Panc1 (cell line): Measurements from ENCODE around the gene RPL18. TPM values are rescaled to one million over a fixed set of nuclear protein-coding genes. Genes with fewer than 3 reads are reported as not detected.

Source experiments
- ATAC-seq: fragments of 200-7000 bp; cut with Tn5 transposase; 2 replicates; pipeline ENCODE4 v1.9.1; 2020; ENCODE audit warnings: mild to moderate bottlenecking, moderate library complexity
- BruUV-seq: library from RNA; stranded (reverse); fragments of 400-500 nt; replicated peaks from 2 replicates; lab custom pipeline; 2021; lab: Mats Ljungman, UMichigan
- CTCF ChIA-PET: fragments of 300-600 bp; sonication (Branson Sonifier 250); formaldehyde crosslinking; loops from one replicate; lab custom pipeline; 2022; ENCODE audit warnings: antibody characterized with exemption; lab: Charles Lee
- POLR2A ChIA-PET: fragments of 300-600 bp; sonication (Branson Sonifier 250); formaldehyde crosslinking; loops from one replicate; lab custom pipeline; 2022; ENCODE audit warnings: antibody characterized with exemption; lab: Charles Lee
- DNase-seq: peaks from one replicate; pipeline ENCODE4 v3.0.0-alpha.2; 2010; ENCODE audit warnings: low read depth, low spot score
- H3K27ac ChIP-seq: 2 replicates; pipeline ENCODE4 v1.5.1; 2011; ENCODE audit warnings: mild to moderate bottlenecking, low read length, inconsistent platforms
- H3K27me3 ChIP-seq: fragments of 200-500 bp; sonication (Bioruptor generic); 2 replicates; pipeline ENCODE4 v1.6.0; 2014; ENCODE audit warnings: low read length, inconsistent platforms; ENCODE audit not compliant: control insufficient read depth, insufficient read depth
- H3K36me3 ChIP-seq: fragments of 200-500 bp; sonication (Bioruptor generic); 2 replicates; pipeline ENCODE4 v1.5.1; 2014; ENCODE audit warnings: inconsistent platforms, mild to moderate bottlenecking, low read length, moderate library complexity; ENCODE audit not compliant: control insufficient read depth, insufficient read depth
- H3K4me1 ChIP-seq: 2 replicates; pipeline ENCODE4 v1.5.1; 2011; ENCODE audit warnings: inconsistent platforms, mild to moderate bottlenecking, low read length, moderate library complexity; ENCODE audit not compliant: control insufficient read depth, insufficient read depth
- H3K4me3 ChIP-seq, 2 experiments: 2 replicates each; pipeline ENCODE4 v1.5.1; 2011 to 2012; ENCODE audit warnings: low read depth in 2 of 2, low read length in 2 of 2, mild to moderate bottlenecking in 2 of 2, inconsistent platforms in 1 of 2, moderate library complexity in 1 of 2
- H3K9me3 ChIP-seq: fragments of 200-500 bp; sonication (Bioruptor generic); 2 replicates; pipeline ENCODE4 v1.5.1; 2014; ENCODE audit warnings: low read depth, mild to moderate bottlenecking, inconsistent platforms, low read length, moderate library complexity; ENCODE audit not compliant: control insufficient read depth, insufficient read depth
- CTCF ChIP-seq: fragments of 450-650 bp; IDR thresholded peaks from 2 replicates; pipeline ENCODE4 v1.5.1; 2017; ENCODE audit warnings: mild to moderate bottlenecking
- POLR2AphosphoS5 ChIP-seq: IDR thresholded peaks from 2 replicates; pipeline ENCODE4 v1.6.1; 2012; ENCODE audit warnings: mild to moderate bottlenecking, low read depth, low read length, moderate library complexity
- REST ChIP-seq, 2 experiments: IDR thresholded peaks; 2 replicates each; pipeline ENCODE4 v1.6.1; 2011 to 2012; ENCODE audit warnings: low read depth in 2 of 2, control low read depth in 1 of 2, low read length in 1 of 2, mild to moderate bottlenecking in 1 of 2, moderate library complexity in 1 of 2; ENCODE audit not compliant: insufficient read depth in 1 of 2
- SIN3A ChIP-seq: IDR thresholded peaks from 2 replicates; pipeline ENCODE4 v1.6.1; 2012; ENCODE audit warnings: low read depth, mild to moderate bottlenecking, low read length, moderate library complexity, borderline replicate concordance; ENCODE audit not compliant: insufficient read depth
- TCF7L2 ChIP-seq: IDR thresholded peaks from 2 replicates; pipeline ENCODE4 v1.6.1; 2011; ENCODE audit warnings: mild to moderate bottlenecking, low read depth, low read length, inconsistent platforms
- in situ Hi-C: cut with HindIII; loops from 2 replicates; pipeline ENCODE4 v1.10.0; 2016; ENCODE audit warnings: low sequenced_read_pairs, low pct_unique_long_range_greater_than_20kb
- intact Hi-C: fragments of 100-400 bp; cut with micrococcal nuclease; formaldehyde crosslinking; loops from one replicate; pipeline ENCODE4 v1.10.0; 2022; ENCODE audit not compliant: unreplicated experiment
- total RNA-seq: library from RNA; stranded (reverse); gene quantifications from one replicate; pipeline ENCODE4 v1.2.1, GENCODE V29; 2021; ENCODE audit not compliant: unreplicated experiment

RPL18 gene
- total RNA-seq, 1 experiment from 2014 or later = 670 TPM

- DNase-seq (no peak), ATAC-seq (no peak)
- H3K4me1 ChIP-seq = peaks cover 4% of the 10 kb centered on the region; the same call in 1 of the 2 replicates
- in situ Hi-C loops (no loop called here), intact Hi-C loops (no loop called here)
- no peak overlapping the region for H3K4me3 ChIP-seq
- BruUV-seq = no TSS peak
- no peaks in the 10 kb centered on the region for H3K27me3 ChIP-seq
- ChIA-PET CTCF (interaction anchor here (0.6 kb wide), 1 partner anchor 102 kb away, joined by 3 read pairs; no protein-coding TSS in a partner anchor), POLR2A (no interaction called here)
- TF ChIP-seq CTCF (no peak), TCF7L2 (no peak), POLR2AphosphoS5 (no peak), REST (IDR thresholded peaks at IDR 0.05; ENCODE audit: insufficient read depth in 1 of 2, low read depth in 2 of 2, low read length in 1 of 2) (no peak), SIN3A (no peak)
- H3K27ac ChIP-seq = no peak overlapping the region
- no peaks in the 10 kb centered on the region for H3K9me3 ChIP-seq
- no peaks in the 10 kb centered on the region for H3K36me3 ChIP-seq
Measured at GRCh38 chr19:48607359-48607755, 11.6 kb downstream of the RPL18 start.

- Histone ChIP-seq H3K36me3 (no peaks in the 10 kb centered on the region), H3K4me1 (peaks cover 4% of the 10 kb centered on the region; the same call in 1 of the 2 replicates), H3K27me3 (no peaks in the 10 kb centered on the region), H3K27ac (no peak within 1 kb of the TSS), H3K9me3 (no peaks in the 10 kb centered on the region), H3K4me3 (no peak within 1 kb of the TSS)
- TF ChIP-seq TCF7L2 = no peak
- in situ Hi-C loops = no loop called here
- intact Hi-C loops = no loop called here
- DNase-seq = no peak
- no peak for ATAC-seq
- BruUV-seq = no TSS peak
- CTCF ChIA-PET = no interaction called here
- POLR2A ChIA-PET = no interaction called here
Measured at GRCh38 chr19:48606463-48607358, 12.3 kb downstream of the RPL18 start, which contains the start of gene SPACA4. Gene SPACA4 (plus strand): TSS chr19:48606742. CDS start chr19:48606979, 237 bp downstream.

- ATAC-seq (no peak), DNase-seq (no peak)
- intact Hi-C loops = no loop called here
- POLR2A ChIA-PET = no interaction called here
- TF ChIP-seq POLR2AphosphoS5 (no peak), SIN3A (no peak), REST (IDR thresholded peaks at IDR 0.05; ENCODE audit: insufficient read depth in 1 of 2, low read depth in 2 of 2, low read length in 1 of 2) (no peak), CTCF (no peak), TCF7L2 (no peak)
- H3K9me3 ChIP-seq = no peaks in the 10 kb centered on the region
- no peaks in the 10 kb centered on the region for H3K27me3 ChIP-seq
- no peaks in the 10 kb centered on the region for H3K36me3 ChIP-seq
- CTCF ChIA-PET = no interaction called here
- H3K27ac ChIP-seq = no peak overlapping the region
- H3K4me3 ChIP-seq = no peak overlapping the region
- H3K4me1 ChIP-seq = 0 out of 2 replicates have a peak, but pooled peaks cover under 1% of the 10 kb centered on the region
- BruUV-seq = no TSS peak
- in situ Hi-C loops = no loop called here
Measured at GRCh38 chr19:48603850-48604249, 15.1 kb downstream of the RPL18 start.
